Sigmoid colon (tissue), 4 donors: ENCODE measurements around the gene DGKQ.

Source experiments
- EP300 ChIP-seq, 4 donors: sonication (generic); formaldehyde crosslinking; IDR thresholded peaks; one replicate each; pipeline ENCODE4 v1.6.1; 2017; ENCODE audit warnings: antibody characterized with exemption in 4 of 4
- POLR2A ChIP-seq, 2 donors: fragments of 450-650 bp; IDR thresholded peaks; one replicate each; pipeline ENCODE4 v1.6.1; 2016; ENCODE audit warnings: antibody characterized with exemption in 2 of 2, mild to moderate bottlenecking in 2 of 2, moderate library complexity in 2 of 2
- TF ChIP-seq, protein P1 (sequence below), 4 experiments: fragments of 450-650 bp in 3 of 4; fragments of 200-600 bp in 1 of 4; IDR thresholded peaks; one replicate each; pipeline ENCODE4 v1.5.1; 2016 to 2019; ENCODE audit warnings: antibody characterized with exemption in 4 of 4, mild to moderate bottlenecking in 3 of 4, moderate library complexity in 2 of 4

GRCh38 chr4:911871-912490 is 61.4 kb downstream of the DGKQ start:
- TF ChIP-seq POLR2A (IDR thresholded peaks at IDR 0.05) = no peak
- TF ChIP-seq, protein P1, sequence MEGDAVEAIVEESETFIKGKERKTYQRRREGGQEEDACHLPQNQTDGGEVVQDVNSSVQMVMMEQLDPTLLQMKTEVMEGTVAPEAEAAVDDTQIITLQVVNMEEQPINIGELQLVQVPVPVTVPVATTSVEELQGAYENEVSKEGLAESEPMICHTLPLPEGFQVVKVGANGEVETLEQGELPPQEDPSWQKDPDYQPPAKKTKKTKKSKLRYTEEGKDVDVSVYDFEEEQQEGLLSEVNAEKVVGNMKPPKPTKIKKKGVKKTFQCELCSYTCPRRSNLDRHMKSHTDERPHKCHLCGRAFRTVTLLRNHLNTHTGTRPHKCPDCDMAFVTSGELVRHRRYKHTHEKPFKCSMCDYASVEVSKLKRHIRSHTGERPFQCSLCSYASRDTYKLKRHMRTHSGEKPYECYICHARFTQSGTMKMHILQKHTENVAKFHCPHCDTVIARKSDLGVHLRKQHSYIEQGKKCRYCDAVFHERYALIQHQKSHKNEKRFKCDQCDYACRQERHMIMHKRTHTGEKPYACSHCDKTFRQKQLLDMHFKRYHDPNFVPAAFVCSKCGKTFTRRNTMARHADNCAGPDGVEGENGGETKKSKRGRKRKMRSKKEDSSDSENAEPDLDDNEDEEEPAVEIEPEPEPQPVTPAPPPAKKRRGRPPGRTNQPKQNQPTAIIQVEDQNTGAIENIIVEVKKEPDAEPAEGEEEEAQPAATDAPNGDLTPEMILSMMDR (IDR thresholded peaks at IDR 0.05) = no peak
- TF ChIP-seq EP300 (IDR thresholded peaks at IDR 0.05) = no peak
